NCI-H2107 treated with DMSO at 0.1 percent for 48 hours (cell line): Measurements from ENCODE around the gene EXO1.

Experiments used
- DNase-seq: peaks from one replicate; lab custom pipeline; 2025; ENCODE audit not compliant: unreplicated experiment; lab: John Stamatoyannopoulos, UW

Gene EXO1

DNA sequence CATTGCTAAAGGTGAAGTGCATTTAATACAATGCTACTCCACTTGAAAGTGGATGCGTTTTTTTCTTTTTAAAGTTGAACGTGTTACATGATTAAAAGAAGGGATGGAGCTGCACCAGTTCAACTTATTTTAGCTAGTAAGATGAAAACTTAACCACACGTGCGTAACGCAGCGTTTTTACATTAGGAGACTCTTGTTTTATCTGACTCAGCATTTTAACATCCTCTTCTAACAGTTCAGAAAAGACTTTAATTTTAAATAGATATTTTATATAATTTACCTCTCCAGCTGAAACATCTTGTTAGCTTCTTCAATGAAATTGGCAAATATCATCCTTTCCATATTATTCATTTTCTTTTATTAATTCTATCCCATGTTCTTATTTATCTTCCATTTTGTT is 33.4 kb downstream of the EXO1 start:
- DNase-seq, result no peak

DNA sequence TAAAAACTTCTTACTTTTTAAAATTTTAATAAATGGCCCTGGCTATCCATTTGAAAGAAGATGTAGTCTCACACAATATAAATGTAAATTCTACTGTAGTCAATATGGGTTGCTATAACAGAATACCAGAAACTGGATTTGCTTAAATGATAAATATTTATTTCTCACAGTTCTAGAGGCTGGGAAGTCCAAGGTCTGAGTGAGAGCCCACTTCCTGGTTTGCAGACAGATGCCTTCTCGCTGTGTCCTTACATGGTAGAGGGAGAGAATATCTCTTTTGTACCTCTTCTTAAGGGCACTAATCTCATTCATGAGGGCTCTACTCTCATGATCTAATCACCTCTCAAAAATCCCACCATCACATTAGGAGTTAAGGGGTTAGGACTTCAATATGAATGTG is 35.2 kb downstream of the EXO1 start:
- no peak for DNase-seq

DNA sequence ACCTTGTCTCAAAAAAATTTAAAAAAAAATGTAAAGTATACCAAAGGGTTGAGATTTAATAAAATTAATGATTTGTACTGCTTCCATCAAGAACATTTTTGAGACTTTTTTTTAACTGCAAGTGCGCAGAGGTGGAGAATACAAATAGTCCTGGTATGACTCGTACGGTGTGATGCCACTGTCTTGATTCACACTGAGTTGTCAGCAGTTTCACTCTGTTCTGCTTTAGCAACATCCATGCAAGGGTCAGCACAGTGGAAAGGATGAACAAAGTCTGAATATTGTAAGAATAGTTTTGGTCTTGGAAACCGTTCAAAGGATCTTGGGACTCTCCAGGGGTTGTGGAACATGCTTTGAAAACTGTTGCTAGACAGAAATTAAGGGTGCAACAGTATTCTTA is 40.2 kb downstream of the EXO1 start:
- no peak for DNase-seq

DNA sequence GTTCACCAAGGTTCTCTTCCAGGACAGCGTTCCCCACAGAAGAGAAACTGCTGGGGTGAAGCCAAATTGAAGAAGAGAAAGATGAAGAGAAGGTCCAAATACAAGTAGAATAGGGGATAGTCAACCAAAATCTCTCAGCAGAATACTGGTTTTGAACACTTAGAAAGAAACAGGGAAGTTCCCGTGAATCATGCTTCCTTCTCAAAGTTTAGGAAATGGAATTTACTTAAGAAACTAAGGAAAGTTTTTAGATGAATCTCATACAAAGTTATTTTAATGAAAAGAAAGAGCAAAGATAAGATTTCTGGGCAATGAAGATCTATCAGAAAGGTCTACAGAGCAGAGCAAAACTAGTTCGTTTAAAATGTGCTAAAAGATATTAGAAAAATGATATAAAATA is 43.3 kb downstream of the EXO1 start:
- DNase-seq, result no peak

DNA sequence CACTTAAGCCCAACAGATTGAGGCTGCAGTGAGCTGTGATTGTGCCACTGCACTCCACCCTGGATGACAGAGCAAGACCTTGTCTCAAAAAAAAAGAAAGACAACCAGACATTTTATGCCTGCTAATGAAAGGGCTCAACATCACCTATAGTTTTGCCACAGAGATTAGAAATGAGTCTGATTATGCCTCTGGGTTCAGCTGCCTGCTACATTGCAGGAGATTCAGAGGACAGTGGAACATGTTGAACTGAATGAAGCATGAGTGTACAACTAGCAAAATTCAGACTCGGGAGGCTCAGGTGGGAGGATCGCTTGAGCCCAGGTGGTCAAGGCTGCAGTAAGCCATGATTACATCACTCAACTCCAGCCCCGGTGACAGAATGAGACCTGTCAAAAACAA is 46.0 kb downstream of the EXO1 start:
- no peak for DNase-seq

DNA sequence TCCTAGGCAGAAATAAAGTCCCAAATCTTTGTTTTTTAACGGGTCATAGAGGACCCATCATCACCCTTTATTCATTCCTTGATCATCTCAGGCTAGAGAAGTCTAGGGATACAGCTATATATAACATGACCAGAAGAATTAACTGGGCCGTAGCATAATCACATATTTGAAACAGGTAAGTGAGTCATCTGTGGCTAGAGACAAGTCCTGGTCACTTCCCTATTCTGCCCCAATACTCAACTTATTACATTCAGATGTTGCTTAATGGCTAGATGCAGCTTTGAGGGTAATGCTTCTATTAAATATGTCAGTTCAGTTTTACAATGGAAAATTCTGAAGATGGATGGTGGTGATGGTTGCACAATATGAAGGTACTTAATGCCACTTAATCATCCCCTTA is 47.0 kb downstream of the EXO1 start:
- no peak for DNase-seq

DNA sequence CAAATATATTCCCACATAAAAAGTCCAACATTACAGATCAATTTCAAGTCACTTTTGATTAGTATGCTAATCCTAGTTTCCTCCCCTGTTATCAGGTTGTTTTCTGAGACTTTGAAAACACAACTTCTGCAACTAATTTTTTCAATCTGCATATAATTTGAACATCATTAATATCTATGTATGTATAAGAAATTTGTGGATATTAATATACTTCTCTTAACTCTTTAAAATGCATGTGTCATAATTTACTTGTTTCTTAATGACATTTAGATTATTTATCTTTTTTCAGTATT is 48.6 kb downstream of the EXO1 start:
- DNase-seq, result no peak

DNA sequence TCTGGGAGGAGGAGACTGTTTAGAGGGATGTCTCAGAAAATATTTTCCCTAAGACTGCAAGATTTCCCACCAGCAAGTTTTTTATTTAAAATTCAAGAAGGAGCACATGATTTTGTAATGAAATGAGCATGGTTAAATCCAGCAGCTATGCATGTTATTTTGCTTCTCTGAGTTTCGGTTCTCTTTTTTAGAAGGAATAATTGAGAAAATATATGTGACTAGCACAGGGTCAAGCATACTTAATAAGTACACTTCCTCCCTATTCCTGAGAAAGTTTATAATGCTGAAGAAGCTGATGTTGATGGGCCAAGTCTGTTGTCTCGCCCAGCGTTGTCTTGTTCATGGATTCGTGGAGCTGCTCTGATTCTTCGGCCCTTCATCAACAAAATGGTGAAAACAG is 51.2 kb downstream of the EXO1 start:
- no peak for DNase-seq

DNA sequence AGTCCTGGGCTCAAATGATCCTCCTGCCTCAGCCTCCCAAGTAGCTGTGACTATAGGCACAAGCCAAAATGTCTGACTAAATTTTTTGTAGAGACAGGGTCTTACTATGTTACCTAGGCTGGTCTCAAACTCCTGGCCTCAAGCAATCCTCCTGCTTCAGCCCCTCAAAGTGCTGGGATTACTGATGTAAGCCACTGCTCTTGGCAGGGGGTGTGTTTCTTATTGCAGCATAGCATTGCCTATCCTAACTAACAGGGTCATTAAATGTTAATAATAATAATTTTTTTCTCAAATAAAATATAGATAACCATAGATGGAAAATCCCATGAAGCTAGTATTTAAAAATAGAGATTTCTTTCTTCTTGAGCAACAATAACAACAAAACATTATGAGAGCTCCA is 52.4 kb downstream of the EXO1 start:
- DNase-seq, result no peak

DNA sequence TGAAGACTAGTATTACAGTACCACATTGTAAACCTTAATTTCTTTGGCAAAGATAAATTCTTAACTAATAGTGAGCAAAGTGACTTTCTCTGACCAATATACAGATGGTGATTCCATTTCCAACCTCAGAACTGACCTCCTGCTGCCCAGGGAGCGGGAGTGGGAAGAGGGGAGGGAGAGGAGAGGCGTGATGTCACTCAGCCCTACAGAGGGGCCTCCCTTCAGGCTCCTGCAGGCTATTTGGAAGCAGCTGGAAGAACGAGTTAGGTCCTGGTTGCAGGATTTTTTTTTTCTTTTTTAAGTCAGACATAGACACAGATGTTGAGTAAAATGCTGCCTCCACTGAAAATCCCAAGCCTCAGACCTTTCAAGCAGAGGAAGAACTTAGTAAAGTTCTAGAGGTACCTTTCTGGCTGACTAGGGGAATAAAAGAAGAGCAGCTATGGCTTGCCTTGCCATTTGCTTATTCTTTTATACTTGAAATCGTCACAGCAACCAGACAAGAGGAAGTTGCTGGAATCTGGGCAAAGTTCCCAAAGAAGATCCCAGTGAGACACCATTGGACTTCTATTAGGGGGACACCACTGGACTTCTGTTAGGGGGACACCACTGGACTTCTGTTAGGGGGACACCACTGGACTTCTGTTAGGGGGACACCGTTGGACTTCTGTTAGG is 54.5 kb downstream of the EXO1 start:
- DNase-seq, result no peak

DNA sequence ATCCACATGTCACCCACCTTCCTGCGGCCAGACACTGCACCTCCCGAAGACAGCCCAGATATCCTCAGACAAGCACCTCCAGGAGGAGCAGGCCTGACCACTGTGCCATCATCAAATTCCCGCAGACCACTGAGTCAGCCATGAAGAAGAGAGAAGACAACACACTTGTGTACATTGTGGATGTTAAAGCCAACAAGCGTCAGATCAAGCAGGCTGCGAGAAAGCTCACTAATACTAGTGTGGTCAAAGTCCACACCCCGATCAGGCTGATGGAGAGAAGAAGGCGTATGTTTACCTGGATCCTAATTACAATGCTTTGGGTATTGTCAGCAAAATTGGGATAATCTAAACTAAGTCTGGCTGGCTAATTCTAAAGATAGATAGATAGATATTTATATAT is 68.2 kb downstream of the EXO1 start:
- no peak for DNase-seq

DNA sequence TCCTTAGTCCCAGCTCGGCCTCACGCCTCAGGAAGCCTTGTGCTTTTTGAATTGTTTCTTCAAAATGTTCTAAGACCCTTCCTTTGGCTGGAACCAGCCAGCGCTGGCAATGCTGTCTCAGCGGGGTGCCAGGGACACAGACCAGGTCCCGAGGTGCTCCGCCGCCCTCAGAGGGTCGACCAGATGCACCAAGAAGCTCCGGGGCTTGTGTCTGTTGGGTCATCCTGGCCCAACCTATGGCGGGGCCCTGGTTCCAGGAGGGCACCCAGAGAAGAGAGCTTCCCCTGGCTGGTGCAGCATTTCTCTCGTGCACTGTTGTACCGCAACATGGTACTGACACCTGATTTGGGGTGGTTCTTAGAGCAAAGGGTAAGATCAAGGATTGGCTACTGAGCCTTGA is 69.5 kb downstream of the EXO1 start:
- no peak for DNase-seq

DNA sequence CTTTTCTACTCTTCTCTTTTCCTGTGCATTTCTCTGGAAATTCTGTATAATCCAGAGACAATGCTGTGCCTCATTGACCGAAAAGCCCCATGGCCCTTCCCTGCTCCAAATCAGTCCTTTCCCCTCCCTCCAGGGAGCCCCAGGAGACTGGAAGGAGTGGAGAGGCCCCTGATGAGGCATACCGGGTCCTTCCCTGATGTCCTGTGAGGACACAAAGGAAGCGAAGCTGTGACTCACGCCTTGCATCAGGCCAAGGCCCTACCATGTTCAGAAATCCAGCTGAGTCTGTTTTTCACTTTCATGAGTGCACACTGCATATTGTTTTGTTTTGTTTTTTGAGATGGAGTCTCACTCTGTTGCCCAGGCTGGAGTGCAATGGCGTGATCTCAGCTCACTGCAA is 70.9 kb downstream of the EXO1 start:
- no peak for DNase-seq

DNA sequence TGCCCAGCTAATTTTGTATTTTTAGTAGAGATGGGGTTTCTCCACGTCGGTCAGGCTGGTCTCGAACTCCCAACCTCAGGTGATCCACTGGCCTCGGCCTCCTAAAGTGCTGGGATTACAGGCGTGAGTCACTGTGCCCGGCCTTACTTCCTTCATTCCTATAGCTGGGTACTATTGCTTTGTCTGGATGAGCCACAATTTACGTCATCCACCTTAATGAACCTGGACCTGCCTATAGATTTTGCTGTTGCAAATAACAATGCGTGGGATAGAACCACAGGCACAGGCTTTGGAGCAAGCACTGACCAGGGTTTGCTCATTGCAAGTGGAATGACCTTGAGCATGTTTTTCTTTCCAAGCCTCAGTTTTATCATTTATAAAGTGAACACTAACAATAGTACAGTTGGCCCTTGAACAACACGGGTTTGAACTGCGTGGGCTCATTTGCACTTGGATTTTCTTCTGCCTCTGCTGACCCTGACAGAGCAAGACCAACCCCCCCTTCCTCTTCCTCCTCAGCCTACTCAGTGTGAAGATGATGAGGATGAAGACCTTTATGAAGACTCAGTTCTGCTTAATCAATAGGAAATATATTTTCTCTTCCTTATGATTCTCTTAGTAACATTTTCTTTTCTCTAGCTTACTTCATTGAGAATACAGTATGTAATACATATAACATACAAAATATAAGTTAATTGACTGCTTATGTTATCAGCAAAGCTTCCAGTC is 76.2 kb downstream of the EXO1 start:
- no peak for DNase-seq

DNA sequence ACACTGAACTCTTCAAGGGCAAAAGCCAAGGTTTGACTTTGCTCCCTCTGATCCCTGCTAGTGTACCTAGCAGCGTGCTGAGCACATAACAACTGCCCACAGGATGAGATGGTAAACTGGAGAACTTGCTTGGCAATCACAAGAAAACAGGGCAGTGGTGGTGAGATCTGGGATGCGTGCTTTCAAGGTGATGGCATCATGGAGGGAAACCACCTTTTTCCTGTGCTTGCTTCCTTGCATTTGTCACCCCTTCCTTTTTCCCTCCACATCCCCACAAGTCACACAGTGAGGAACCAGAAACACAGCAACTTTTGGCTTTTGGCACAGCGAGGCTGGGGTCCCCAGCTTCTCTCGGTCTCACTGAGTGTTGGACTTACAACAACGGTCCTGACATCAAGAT is 78.1 kb downstream of the EXO1 start:
- no peak for DNase-seq

DNA sequence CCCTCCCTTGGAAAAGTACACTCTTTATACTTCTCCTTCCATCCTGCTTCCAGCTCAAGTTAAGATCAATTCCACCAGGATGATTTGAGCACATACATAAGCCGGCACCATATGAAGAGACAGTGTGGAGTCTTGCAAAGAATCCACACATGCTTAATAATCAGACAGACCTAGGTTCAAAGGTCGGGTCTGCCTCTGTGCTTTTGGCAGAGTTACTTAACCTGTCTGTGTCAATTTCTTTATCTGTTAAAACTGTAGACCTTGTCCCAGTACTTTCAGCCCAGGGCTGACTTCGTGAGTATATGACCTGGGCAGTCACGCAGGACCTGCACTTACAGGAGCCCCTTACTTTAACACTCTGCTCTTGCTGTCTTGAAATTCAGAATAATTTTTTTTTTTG is 79.3 kb downstream of the EXO1 start:
- no peak for DNase-seq

DNA sequence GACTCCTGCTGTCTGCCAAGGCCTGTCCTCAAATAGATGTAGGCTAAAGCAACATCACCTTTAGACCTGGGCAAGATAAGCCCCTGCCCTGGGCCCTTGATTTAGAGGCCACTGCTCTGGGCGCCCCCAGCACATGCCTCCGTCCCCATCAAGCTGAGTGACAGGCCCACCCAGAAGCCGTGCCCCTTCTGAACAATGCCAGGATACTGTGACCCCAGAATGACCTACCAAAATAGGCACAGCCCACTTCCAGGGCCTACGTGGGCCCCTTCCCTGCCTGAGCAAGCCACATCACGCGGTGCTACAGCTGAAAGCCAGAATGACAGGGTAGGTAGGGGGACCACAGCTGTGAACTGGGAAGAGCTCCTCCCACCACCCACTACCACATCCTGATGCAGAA is 84.8 kb downstream of the EXO1 start:
- no peak for DNase-seq

DNA sequence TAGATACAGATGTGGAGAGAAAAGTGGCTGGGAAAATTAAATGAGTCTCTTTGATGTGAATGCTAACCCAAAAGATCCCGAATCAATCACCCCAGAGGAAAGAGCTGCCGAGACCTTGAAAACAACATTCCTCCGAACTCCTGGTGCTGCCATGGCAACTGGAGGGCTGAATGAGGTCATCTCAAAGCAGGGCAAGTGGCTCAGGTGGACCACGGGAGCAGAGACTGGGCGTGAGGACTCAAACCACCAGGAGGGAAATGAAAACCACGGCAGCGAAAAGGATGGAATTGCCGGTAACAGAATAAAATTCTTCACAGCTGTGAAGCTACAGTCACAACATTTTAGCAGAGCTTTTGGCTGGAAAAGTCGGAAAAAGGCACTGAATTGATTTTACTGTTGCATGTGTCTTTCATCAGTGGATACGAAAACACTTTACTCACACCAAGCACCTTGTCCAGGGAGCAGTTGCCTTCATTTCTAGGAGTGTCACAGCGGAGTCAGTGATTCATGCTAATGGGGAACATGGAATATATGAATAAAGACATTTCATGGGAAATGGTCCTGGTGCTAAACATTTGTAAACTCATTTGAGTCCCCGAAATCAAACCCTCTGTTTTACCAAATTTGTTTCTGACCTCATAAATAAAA is 86.3 kb downstream of the EXO1 start:
- no peak for DNase-seq

DNA sequence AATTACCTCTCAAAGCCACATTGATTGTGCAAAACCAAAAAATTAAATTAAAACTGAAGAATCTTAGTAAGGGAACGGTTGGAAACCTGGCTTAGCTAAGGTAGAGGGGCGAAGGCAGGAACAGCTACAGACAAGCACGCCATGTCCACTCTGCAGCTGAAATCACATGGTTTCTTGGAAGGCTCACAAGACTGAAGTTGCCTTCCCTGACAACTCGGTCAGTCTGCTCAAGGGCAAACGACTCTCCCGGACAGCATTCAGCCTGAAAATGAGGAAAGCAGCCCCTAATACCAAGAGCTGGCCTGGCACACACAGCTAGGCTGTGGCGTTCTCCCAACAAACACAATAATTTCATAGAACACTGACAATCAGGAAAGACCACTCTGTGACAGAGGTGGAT is 86.9 kb downstream of the EXO1 start:
- no peak for DNase-seq
